Mesodermal cell (in vitro differentiated cells): ENCODE results near the gene MYO3A.

ENCODE experiments used
- H3K27ac ChIP-seq: 2 replicates; pipeline ENCODE4 v1.7.0; 2013; ENCODE audit warnings: mild to moderate bottlenecking, low read depth, low read length, moderate library complexity; ENCODE audit not compliant: severe bottlenecking
- H3K36me3 ChIP-seq: 2 replicates; pipeline ENCODE4 v1.7.1; 2013; ENCODE audit warnings: mild to moderate bottlenecking, low read length, moderate library complexity; ENCODE audit not compliant: control insufficient read depth, insufficient read depth
- H3K4me1 ChIP-seq: one replicate; pipeline ENCODE4 v1.7.1; 2013; ENCODE audit warnings: mild to moderate bottlenecking, low read length; ENCODE audit not compliant: insufficient read depth, control insufficient read depth, poor library complexity, severe bottlenecking
- H3K4me3 ChIP-seq: 2 replicates; pipeline ENCODE4 v1.7.0; 2013; ENCODE audit warnings: low read length, control low read depth, mild to moderate bottlenecking; ENCODE audit not compliant: insufficient read depth, poor library complexity, severe bottlenecking; ENCODE audit errors: extremely low read depth
- H3K9me3 ChIP-seq: 2 replicates; pipeline ENCODE4 v1.7.1; 2013; ENCODE audit warnings: mild to moderate bottlenecking, low read length, moderate library complexity; ENCODE audit not compliant: control insufficient read depth
- WGBS, 2 experiments: methylation state at CpG; one replicate each; pipeline ENCODE4 v1.1.5; 2013; ENCODE audit warnings: missing lambda C conversion rate in 2 of 2; ENCODE audit not compliant: insufficient coverage in 2 of 2; 5-methylcytosine and 5-hydroxymethylcytosine counted together

The MYO3A gene

DNA sequence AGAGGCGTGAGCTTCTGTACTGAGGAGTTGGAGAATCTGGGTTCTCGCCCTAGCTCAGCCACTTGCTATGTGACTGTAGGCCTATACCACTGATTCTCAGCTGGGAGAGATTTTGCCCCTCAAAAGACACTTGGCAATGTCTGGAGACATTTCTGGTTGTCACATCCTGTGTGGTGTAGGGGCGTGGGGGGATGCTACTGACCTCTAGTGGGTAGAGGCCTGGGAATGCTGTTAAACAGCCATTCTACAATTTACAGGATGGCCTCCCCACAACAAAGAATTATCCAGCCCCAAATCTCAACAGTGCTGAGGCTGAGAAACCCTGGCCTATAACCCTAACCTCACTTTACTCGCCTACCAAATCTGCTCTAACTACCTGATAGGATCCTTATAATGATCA lies 223.7 kb downstream of the MYO3A start:
- WGBS, 2 experiments: 83 to 94% methylated on average over 1 to 2 of the region's 4 CpGs
- no peaks in the 10 kb centered on the region for H3K36me3 ChIP-seq
- H3K4me1 ChIP-seq: no peaks in the 10 kb centered on the region
- no peak overlapping the region for H3K4me3 ChIP-seq
- no peak overlapping the region for H3K27ac ChIP-seq
- H3K9me3 ChIP-seq: no peaks in the 10 kb centered on the region

DNA sequence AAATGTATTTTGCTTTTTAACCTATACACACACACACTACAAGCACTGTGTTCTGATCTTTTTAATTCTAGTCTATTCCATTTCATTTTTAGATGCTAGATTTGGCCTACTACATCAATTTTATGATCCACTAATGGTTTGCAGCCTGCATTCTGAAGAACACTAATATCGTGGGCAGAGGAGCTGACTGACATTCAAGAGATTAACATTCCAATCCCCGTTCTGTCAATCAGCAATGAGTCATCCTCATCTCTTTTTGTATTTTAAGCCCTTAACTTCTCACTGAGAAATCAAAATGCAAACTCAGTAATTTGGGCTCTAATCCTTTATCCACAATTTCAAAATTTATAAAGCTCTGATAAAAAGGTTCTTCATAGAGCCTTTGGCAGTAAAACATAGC lies 235.4 kb downstream of the MYO3A start:
- Histone ChIP-seq H3K4me1 (no peaks in the 10 kb centered on the region), H3K9me3 (no peaks in the 10 kb centered on the region), H3K36me3 (no peaks in the 10 kb centered on the region), H3K4me3 (no peak overlapping the region), H3K27ac (no peak overlapping the region)
- 12 to 33% methylated on average over 2 of the region's 2 CpGs for WGBS, 2 experiments

DNA sequence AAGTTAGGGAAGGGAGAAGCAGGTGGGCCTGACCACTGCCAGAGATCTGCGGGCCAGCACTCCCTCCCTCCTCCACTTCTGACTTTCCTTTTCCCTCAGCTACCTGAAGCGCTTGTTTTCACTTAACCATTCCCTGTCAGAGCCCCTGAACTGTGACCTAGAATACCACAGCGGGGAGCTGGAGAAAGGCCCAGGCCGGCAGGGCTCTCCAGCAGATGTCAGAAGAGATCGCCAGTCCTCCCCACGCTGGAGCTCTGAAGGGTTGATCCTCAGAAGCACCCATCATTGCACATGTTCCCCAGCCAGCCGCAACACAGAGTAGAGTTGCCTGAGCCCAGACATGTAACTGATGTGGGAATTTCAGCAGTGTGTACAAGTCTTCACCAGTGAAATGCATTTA lies 238.1 kb downstream of the MYO3A start:
- Histone ChIP-seq H3K36me3 (no peaks in the 10 kb centered on the region), H3K27ac (no peak overlapping the region), H3K4me3 (no peak overlapping the region), H3K9me3 (no peaks in the 10 kb centered on the region), H3K4me1 (no peaks in the 10 kb centered on the region)
- WGBS, 2 experiments: 62 to 69% methylated on average over 5 to 7 of the region's 7 CpGs

DNA sequence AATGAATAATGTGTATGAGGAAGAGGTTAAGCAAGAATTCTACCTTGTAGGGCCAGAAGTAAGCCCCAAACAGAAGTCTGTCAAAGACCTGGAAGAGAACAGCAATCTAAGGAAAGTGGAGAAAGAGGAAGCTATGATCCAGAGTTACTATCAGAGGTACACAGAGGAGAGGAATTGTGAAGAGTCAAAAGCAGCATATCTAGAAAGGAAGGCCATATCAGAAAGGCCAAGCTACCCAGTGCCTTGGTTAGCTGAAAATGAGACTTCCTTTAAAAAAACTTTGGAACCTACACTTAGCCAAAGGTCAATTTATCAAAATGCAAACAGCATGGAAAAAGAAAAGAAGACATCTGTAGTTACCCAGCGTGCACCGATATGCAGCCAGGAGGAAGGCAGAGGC lies 239.8 kb downstream of the MYO3A start:
- WGBS, 2 experiments: 84 to 89% methylated on average over 2 of the region's 2 CpGs
- H3K36me3 ChIP-seq: no peaks in the 10 kb centered on the region
- no peak overlapping the region for H3K4me3 ChIP-seq
- H3K27ac ChIP-seq: no peak overlapping the region
- no peaks in the 10 kb centered on the region for H3K9me3 ChIP-seq
- H3K4me1 ChIP-seq: no peaks in the 10 kb centered on the region

DNA sequence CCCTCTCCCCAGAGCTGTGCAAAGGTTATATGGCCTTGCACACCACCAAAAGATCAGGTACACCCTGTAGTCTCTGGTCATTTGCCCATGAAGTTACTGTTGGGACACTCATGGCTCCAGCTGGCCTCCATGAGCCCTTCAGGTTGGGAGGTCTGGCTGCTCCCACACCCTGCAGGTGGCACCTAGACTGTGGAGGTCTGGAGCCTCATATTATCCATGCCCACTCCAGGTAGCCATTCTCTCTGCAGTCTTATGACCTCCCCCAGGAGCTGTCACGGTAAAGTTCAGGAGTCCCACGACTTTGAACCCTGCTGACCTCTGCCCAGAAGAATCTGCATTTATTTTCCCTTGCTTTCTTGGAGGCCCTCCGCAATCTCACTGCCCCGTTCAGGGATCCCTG lies 243.3 kb downstream of the MYO3A start:
- Histone ChIP-seq H3K9me3 (no peaks in the 10 kb centered on the region), H3K36me3 (no peaks in the 10 kb centered on the region), H3K4me1 (no peaks in the 10 kb centered on the region), H3K27ac (no peak overlapping the region), H3K4me3 (no peak overlapping the region)
- WGBS, 2 experiments: 80 to 100% methylated on average over 4 of the region's 4 CpGs

DNA sequence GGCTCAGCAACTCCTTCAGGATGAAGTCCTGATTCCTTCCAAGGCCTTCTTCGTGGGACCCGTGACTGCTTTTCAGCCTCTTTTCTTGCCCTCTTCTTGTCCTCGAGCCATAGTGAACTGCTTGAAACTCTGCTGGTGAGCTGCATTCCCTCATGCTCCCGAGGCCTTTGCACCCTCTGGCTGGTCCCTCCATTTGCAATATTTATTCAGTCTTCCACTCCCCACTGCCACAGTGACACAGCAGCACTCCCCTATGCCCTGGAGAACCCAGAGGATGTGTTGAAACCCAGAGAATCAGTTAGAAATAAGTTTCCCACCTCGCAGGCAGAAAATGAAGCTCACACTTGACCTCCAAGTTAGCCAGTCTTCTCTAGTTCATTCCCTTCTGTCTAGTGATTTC lies 260.2 kb downstream of the MYO3A start:
- no peaks in the 10 kb centered on the region for H3K9me3 ChIP-seq
- no peak overlapping the region for H3K4me3 ChIP-seq
- H3K36me3 ChIP-seq: no peaks in the 10 kb centered on the region
- no peak overlapping the region for H3K27ac ChIP-seq
- H3K4me1 ChIP-seq: no peaks in the 10 kb centered on the region
- WGBS, 2 experiments: 74 to 79% methylated on average over 5 of the region's 5 CpGs

DNA sequence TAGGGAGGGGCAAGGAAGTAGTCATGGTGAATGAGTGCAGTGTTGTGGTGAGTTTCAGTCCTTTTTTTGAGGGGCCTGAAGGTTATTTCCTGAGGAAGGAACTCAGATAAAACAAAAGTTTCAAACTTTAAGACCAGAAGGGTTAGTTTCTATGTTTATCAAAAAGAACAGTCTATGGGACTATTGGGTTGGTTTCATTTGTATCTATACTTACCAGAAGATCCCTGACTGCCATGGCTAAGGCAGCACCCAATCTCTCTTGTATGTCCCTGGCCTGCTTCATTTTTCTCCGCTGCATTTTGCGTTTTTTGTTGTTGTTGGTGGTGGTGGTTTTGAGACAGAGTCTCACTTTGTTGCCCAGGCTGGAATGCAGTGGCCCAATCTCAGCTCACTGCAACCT lies 263.2 kb downstream of the MYO3A start:
- no peak overlapping the region for H3K27ac ChIP-seq
- H3K4me3 ChIP-seq: no peak overlapping the region
- H3K4me1 ChIP-seq: peaks cover 4% of the 10 kb centered on the region
- no peaks in the 10 kb centered on the region for H3K9me3 ChIP-seq
- 85% methylated on average over 2 of the region's 2 CpGs; no CpG with 5 or more reads in 1 of the 2 experiments for WGBS, 2 experiments
- no peaks in the 10 kb centered on the region for H3K36me3 ChIP-seq

DNA sequence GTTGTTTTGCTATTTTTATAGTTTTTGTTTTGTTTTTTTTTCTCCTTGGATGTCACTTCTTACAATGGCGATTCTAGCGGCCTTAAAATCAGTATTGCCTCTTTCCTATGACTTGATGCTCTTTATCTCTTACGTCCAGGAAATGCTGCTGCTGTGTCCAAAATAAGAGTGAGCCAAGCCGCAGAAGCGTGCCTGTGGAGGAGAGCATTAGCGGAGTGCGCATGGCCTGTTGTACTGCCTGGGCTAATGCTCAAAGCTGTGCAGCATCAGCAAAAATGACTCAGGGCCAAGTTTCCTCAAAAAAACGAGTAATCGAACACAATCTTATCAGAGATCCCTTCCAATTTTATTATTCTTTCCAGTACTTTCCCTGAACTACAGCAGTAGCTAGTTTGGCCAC lies 264.1 kb downstream of the MYO3A start:
- 93 to 97% methylated on average over 9 of the region's 9 CpGs for WGBS, 2 experiments
- Histone ChIP-seq H3K27ac (no peak overlapping the region), H3K4me1 (peaks cover 4% of the 10 kb centered on the region), H3K4me3 (no peak overlapping the region), H3K9me3 (no peaks in the 10 kb centered on the region), H3K36me3 (no peaks in the 10 kb centered on the region)

DNA sequence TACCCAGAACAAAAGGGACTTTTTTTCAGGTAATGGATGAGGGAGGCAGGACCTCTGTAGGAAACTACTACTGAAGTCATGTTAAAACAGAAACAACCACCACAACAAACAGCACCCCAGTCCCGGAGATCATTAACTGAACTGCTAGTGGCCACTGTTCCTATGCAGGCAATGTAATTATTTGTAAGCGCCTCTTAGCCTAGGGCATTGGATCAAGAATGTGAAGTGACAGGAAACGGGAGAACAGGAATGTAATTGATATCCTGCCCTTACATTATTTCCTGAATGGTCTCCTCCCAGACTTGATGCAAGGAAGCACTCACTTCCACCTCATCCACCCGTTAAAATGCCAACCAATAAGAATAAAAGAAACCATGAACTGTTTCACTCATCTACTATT lies 265.8 kb downstream of the MYO3A start:
- no peaks in the 10 kb centered on the region for H3K9me3 ChIP-seq
- H3K4me3 ChIP-seq: no peak overlapping the region
- no peaks in the 10 kb centered on the region for H3K36me3 ChIP-seq
- no peak overlapping the region for H3K27ac ChIP-seq
- peaks cover 4% of the 10 kb centered on the region for H3K4me1 ChIP-seq
- WGBS, 2 experiments: 59 to 82% methylated on average over 3 to 4 of the region's 4 CpGs

DNA sequence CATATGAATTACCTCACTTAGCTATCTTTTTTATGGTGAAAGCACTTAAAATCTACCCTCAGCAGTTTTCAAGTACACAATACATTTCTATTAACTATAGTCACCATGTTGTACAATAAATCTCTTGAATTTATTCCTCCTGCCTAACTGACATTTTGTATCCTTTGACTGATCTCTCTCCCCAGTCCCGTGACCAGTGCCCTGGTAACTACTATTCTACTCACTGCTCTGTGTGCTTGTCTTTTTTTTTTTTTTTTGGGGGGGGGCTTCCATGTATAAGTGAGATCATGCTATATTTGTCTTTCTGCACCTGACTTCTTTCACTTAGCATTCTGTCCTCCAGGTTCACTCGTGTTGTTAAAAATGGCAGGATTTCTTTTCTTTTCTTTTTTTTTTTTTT lies 271.2 kb downstream of the MYO3A start:
- no peak overlapping the region for H3K27ac ChIP-seq
- no peaks in the 10 kb centered on the region for H3K36me3 ChIP-seq
- no peak overlapping the region for H3K4me3 ChIP-seq
- WGBS, 2 experiments: no CpG with 5 or more reads among the region's 2 CpGs
- peaks cover 3% of the 10 kb centered on the region for H3K9me3 ChIP-seq
- no peaks in the 10 kb centered on the region for H3K4me1 ChIP-seq

DNA sequence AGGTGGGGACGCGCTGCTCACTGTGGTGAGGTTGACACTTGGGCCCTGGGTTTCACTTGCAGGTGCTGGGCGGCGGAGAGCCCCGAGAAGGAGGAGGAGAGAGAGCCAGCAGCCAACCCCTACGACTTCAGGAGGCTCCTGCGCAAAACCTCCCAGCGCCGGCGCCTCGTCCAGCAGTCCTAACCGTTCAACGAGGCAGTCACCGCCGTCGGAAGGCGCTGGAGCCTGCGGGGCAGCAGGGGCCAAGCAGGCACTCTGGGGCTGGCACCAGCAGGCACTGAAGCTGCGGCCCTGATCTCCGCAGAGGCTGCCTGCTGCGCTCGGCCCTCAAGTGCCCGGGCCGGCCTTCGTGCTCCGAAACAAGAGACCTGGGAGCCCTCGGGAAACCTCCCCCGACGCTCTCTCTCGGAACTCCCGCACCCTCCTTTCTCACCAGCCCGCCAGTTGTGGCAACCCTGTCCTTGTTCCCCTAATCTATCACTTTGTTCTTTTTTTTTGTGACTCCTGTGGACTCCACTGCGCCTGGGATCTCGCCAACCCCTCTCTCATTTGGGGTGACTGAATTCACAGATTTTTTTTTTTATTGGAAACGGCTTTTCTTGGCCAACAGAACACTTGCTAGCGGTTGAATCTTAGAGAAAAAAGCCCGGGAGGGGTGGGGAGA lies 277.9 kb downstream of the MYO3A start:
- H3K4me1 ChIP-seq: peaks cover 16% of the 10 kb centered on the region
- H3K9me3 ChIP-seq: peaks cover 3% of the 10 kb centered on the region
- 49 to 52% methylated on average over 17 to 34 of the region's 37 CpGs for WGBS, 2 experiments
- H3K36me3 ChIP-seq: no peaks in the 10 kb centered on the region
- H3K4me3 ChIP-seq: no peak overlapping the region
- H3K27ac ChIP-seq: no peak overlapping the region
